Measurements from ENCODE around the gene CDC5L.

Gene CDC5L

DNA sequence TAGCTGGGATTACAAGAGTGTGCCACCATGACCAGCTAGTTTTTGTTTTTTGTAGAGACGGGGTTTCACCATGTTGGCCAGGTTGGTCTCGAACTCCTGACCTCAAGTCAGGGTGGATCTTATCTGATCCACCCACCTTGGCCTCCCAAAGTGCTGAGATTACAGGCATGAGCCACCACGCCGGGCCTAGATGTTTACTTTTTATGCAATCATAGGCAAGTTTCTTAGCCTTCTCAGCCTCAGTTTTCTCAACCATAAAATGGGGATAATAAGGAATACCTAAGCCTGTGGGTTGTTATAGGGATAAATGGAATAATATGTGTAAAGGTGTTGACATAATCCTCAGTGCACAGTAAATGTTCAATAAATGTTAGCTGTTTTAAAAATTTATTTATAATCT is 35.2 kb upstream of the CDC5L start:
- no peaks in the 10 kb centered on the region for H4K20me1 ChIP-seq (ENCODE audit: insufficient read depth, low read length, poor library complexity, severe bottlenecking)
- H3K27me3 ChIP-seq (ENCODE audit: insufficient read depth, low read length, poor library complexity, severe bottlenecking), result no peaks in the 10 kb centered on the region
- H3K79me2 ChIP-seq (ENCODE audit: insufficient read depth, low read length), result no peaks in the 10 kb centered on the region
- no peaks in the 10 kb centered on the region for H3K4me1 ChIP-seq (ENCODE audit: insufficient read depth, low read length, poor library complexity, severe bottlenecking)
- TF ChIP-seq CTCF (conservative IDR thresholded peaks at IDR 0.05; ENCODE audit: low read length), result no peak
- TF ChIP-seq EZH2phosphoT487 (IDR thresholded peaks at IDR 0.05; ENCODE audit: borderline replicate concordance), result no peak
- no peaks in the 10 kb centered on the region for H3K36me3 ChIP-seq (ENCODE audit: insufficient read depth, low read length)
- H3K4me3 ChIP-seq (ENCODE audit: low read length, poor library complexity, severe bottlenecking), result no peak overlapping the region
- H2AFZ ChIP-seq (ENCODE audit: low read length), result no peak overlapping the region
- H3K9me3 ChIP-seq (ENCODE audit: insufficient read depth, low read depth, low read length), result no peaks in the 10 kb centered on the region
- no peak overlapping the region for H3K4me2 ChIP-seq (ENCODE audit: low read depth, low read length, poor library complexity, severe bottlenecking)
- H3K9ac ChIP-seq (ENCODE audit: low read depth, low read length, poor library complexity, severe bottlenecking), result no peak overlapping the region
- no peaks in the 10 kb centered on the region for H3F3A ChIP-seq (ENCODE audit: low read depth)
- no peaks in the 10 kb centered on the region for H3K9me2 ChIP-seq (replicated peaks; ENCODE audit: low read depth, low read length)

GRCh38 chr6:44353336-44353735 is 34.2 kb upstream of the CDC5L start:
- no peak overlapping the region for H3K4me2 ChIP-seq (ENCODE audit: low read depth, low read length, poor library complexity, severe bottlenecking)
- H4K20me1 ChIP-seq (ENCODE audit: insufficient read depth, low read length, poor library complexity, severe bottlenecking), result no peaks in the 10 kb centered on the region
- H3F3A ChIP-seq (ENCODE audit: low read depth), result no peaks in the 10 kb centered on the region
- H3K27me3 ChIP-seq (ENCODE audit: insufficient read depth, low read length, poor library complexity, severe bottlenecking), result no peaks in the 10 kb centered on the region
- no peaks in the 10 kb centered on the region for H3K36me3 ChIP-seq (ENCODE audit: insufficient read depth, low read length)
- H3K9me3 ChIP-seq (ENCODE audit: insufficient read depth, low read depth, low read length), result no peaks in the 10 kb centered on the region
- no peak for TF ChIP-seq CTCF (conservative IDR thresholded peaks at IDR 0.05; ENCODE audit: low read length)
- H2AFZ ChIP-seq (ENCODE audit: low read length), result no peak overlapping the region
- H3K4me1 ChIP-seq (ENCODE audit: insufficient read depth, low read length, poor library complexity, severe bottlenecking), result no peaks in the 10 kb centered on the region
- H3K9me2 ChIP-seq (replicated peaks; ENCODE audit: low read depth, low read length), result no peaks in the 10 kb centered on the region
- no peak overlapping the region for H3K9ac ChIP-seq (ENCODE audit: low read depth, low read length, poor library complexity, severe bottlenecking)
- no peaks in the 10 kb centered on the region for H3K79me2 ChIP-seq (ENCODE audit: insufficient read depth, low read length)
- H3K4me3 ChIP-seq (ENCODE audit: low read length, poor library complexity, severe bottlenecking), result no peak overlapping the region

GRCh38 chr6:44355640-44356039 is 31.9 kb upstream of the CDC5L start:
- H3K9ac ChIP-seq (ENCODE audit: low read depth, low read length, poor library complexity, severe bottlenecking), result no peak overlapping the region
- TF ChIP-seq EZH2phosphoT487 (IDR thresholded peaks at IDR 0.05; ENCODE audit: borderline replicate concordance) (no peak), CTCF (conservative IDR thresholded peaks at IDR 0.05; ENCODE audit: low read length) (no peak)

More at GRCh38 chr6:44355640-44356039, 31.9 kb upstream of the CDC5L start:
- Histone ChIP-seq H3K4me3 (ENCODE audit: low read length, poor library complexity, severe bottlenecking) (no peak overlapping the region), H3K79me2 (ENCODE audit: insufficient read depth, low read length) (no peaks in the 10 kb centered on the region), H2AFZ (ENCODE audit: low read length) (no peak overlapping the region), H3K9me2 (replicated peaks; ENCODE audit: low read depth, low read length) (no peaks in the 10 kb centered on the region), H3K4me2 (ENCODE audit: low read depth, low read length, poor library complexity, severe bottlenecking) (no peak overlapping the region), H3K36me3 (ENCODE audit: insufficient read depth, low read length) (no peaks in the 10 kb centered on the region), H3K9me3 (ENCODE audit: insufficient read depth, low read depth, low read length) (no peaks in the 10 kb centered on the region), H4K20me1 (ENCODE audit: insufficient read depth, low read length, poor library complexity, severe bottlenecking) (no peaks in the 10 kb centered on the region), H3F3A (ENCODE audit: low read depth) (no peaks in the 10 kb centered on the region), H3K4me1 (ENCODE audit: insufficient read depth, low read length, poor library complexity, severe bottlenecking) (no peaks in the 10 kb centered on the region), H3K27me3 (ENCODE audit: insufficient read depth, low read length, poor library complexity, severe bottlenecking) (no peaks in the 10 kb centered on the region)
